GM19438 (cell line): ENCODE measurements around the gene WIZ.
A peak's percentile ranks its signal among the peaks of the same experiment; 100 is the strongest.

Source experiments
- ATAC-seq: cut with Tn5 transposase; IDR thresholded peaks from one replicate; pipeline ENCODE4 v1.9.1; 2021; ENCODE audit warnings: low read depth; ENCODE audit not compliant: unreplicated experiment

Gene WIZ

DNA sequence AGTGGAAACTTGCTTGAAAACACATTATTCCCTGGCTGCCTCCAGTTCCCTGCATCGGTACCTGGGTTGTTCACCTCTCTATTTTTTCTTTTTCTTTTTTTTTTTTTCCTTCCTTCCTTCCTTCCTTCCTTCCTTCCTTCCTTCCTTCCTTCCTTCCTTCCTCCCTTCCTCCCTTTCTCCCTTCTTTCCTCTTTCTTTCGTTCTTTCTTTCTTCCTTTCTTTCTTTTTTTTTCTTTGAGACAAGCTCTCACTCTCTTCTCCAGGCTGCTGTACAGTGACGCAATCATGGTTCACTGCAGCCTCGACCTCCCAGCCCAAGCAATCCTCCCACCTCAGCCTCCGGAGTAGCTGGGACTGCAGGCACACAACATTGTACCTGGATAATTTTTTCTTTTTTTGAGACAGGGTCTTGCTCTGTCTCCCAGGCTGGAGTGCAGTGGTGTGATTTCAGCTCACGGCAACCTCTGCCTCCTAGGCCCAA lies 18.0 kb upstream of the WIZ start:
- no peak for ATAC-seq

DNA sequence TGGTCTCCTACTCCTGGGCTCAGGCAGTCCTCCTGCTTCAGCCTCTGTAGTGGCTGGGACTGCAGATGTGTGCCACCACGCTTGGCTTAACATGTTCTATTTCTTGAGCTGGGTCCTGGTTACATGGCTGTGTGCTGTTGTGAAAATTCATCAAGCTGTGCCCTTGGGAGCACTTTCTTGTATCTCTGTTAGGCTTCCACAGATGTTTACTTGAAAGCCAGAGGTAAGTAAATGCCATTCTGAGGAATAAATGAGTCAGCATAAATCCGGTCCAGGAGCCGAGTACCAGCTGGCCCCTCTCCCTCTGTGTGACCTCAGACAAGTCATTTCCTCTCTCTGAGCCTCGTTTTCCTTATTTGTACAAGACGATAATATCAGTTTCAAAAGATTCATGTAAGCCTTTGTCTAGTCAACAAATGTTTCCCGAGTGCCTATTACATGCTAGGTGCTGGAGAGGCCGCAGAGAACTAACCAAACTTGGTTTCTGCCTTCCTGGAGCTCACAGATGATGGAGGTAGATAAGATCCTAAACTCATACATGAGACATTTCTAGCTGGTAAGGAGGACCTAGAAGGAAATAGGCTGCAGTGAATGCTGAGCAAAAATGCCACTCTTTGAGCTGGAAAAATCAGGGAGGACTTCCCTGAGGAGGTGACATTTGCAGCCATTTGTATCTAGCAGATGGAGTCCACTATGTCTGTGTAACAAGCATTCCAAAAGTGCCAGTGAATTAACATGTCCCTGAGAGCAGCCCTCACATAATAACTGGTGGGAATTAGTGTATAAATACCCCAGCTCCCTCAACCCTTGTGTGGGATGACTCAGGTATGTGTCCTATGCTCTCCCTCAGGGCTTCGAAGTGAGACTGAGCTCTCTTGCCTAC lies 17.3 kb upstream of the WIZ start:
- peak; percentile 54 for ATAC-seq

DNA sequence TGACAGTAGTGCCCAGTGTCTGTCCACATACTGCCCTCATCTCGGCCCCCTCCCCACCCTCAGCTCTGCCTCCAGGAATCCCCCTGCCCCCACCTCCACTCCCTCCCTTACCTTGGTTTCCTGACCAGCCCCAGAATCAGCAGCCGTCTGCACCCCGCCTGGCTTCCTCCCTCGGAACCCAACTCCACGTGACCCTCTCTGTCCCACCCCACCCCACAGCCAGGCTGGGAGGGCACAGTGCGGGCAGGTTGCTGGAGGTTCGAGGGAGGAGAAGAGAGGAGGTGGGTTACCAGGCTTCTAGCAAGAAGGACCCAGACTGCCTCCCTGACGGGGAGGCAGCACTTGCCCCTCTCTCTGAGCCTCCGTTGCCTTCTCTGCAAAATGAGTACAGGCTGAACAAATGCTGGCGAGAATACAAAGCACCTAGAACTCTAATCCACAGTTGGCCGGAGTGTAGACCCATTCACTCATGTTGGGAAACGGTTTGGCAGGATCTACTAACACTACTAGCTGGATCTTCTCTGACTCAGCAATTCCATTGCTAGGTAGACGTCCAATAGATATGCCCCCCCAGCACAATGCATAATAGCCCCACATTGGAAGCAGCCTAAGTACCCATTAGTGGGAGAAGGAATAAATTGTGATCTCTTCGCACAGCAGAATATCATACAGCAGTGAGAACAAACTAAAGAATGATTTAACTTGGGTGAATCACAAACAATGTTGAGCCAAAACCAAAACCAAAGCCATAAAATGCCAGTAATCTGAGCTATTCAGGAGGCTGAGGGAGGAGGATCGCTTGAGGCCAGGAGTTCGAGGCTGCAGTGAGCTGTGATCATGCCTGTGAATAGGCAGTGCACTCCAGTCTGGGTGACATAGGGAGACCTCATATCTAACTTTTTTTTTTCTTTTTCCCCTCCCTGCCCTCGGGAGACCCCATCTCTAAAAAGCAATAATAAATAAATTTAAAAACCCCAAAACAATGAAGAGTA lies 14.9 kb upstream of the WIZ start, which contains the start of gene RASAL3:
Gene RASAL3, minus strand, starts transcription at position 151 of the 992 bp plus-strand sequence. CDS start 186 bp downstream, outside the sequence.
- no peak for ATAC-seq

DNA sequence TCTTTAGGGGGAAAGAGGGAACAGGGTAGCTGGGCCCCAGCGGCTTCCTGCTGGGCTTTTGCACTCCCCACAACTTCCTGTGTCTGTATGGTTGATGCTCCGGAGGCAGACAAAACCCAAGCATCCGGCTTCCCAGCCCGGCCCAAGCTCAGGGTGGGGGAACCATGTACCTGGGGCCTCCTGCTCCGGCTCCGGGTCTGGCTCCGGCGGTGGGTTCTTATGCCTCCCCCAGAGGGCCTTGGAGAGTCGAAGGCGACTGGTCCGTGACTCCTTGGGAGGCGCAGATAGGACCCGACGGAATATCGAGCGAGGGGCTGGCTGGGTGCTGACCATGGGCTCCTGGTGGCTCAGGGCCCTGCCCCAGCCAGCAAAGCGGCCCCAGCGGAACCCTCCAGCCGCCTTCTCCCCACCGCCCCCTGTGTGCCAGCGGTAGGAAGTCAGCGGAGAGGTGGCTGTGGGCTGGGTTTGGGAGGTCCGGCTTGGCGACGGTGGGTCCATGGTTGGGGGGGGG lies 14.2 kb upstream of the WIZ start:
- no peak for ATAC-seq

DNA sequence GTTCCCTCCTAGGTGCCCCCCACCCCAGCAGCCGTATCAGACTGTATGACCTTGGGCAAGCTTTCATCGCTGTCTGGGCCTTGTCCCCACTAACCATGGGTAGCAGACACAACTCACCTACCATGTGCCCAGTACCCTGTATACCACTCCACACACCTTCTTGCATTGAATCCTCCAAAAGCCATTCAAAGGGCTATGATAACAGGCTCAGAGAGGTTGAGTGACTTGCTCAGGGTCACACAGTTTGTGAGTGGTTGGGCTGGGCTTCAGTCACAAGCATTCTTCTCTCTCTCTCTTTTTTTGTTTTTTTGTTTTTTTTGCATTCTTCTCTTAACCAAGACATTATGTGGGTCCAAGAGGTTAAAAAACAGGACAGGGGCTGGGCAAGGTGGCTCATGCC lies 11.9 kb upstream of the WIZ start:
- no peak for ATAC-seq

DNA sequence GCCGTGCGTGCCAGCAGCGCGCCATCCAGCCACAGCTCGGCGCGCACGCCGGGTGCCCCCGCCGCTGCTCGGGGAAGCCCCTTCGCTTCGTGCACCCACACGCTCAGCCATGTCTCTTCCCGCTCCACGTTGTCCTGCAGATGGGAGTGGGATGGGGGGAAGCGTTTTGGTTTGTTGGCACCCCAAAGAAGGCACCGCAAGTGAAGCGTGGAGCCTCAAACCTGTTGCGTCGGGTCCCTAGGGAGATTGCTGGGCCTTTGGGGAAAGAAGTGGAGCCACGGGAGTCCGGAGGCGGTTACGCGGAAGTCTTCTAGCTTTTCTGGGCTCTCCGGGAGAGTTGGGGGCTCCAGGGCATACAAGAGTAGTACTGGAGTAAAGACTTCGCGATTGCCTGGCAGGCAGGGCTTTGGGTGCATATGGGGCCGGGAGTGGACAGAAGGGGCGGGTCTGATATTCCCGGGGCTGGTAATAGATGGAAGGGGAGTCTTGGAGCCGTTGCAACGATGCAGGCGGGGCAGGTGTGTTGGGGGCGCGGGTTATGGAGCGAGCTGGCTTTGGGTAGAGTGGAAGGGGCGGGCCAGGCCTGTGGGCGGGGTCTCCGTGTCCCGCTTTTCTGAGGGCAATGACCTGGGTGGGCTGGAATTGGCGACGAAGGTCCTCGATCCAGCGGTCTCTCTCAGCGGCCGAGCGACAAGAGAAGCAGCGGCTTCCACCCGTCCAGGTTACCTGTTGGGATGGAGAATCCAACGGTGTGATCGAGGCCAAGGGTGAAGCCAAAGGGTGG lies 8.1 kb upstream of the WIZ start:
- no peak for ATAC-seq

DNA sequence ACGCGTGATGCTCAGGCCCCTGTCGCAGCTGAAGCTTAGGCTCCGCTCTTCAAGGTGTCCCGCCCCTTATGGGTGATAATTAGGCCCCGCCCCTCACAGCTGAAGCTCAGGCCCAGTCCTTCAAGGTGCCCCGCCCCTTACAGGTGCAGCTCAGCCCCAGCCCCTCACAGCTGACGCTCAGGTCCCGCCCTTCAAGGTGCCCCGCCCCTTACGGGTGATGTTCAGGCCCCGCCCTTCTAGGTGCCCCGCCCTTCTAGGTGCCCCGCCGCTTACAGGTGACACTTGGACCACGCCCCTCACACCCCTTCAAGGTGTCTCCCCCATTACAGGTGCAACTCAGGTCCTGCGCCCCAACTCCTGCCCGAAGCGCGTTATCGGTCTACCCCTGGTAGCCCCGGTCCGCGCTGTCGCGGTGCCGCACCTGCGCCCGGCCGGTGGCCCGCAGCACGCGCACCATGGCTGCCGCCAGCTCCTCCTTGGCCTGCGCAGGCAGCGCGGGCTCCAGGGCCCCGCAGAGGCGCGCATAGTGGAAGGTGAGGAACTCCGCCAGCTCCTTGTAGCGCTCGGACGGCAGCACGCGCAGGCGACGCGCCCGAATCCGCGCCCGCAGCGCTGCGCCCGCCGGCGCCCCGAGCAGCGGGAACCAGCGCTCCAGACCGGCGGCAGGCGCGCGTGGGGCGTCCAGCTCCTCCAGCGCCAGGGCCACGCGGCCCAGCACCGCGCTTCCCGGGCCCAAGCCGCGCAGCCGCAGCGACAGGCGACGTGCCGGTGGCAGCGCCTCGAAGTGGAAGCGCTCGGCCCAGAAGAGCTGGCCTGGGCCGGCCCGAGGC lies 7.3 kb upstream of the WIZ start:
- no peak for ATAC-seq

DNA sequence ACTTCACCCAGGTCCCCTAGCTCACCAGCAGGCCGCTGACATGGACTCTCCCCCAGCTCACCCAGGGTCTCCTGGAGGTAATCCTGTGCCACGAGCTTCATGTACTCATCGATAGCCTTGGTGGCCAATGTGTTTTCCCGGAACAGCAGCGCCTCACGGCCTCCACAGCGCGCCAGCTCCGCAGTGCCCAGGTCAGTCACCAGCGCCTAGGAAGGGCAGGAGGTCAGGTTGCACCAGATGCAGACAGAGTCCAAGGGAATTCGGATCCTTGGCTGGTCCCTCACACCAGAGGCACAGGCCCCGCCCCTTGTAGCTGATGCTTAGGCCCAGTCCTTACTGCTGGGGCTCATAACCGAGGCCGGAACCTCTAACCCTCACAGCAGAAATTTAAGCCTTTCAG lies 6.7 kb upstream of the WIZ start:
- no peak for ATAC-seq

DNA sequence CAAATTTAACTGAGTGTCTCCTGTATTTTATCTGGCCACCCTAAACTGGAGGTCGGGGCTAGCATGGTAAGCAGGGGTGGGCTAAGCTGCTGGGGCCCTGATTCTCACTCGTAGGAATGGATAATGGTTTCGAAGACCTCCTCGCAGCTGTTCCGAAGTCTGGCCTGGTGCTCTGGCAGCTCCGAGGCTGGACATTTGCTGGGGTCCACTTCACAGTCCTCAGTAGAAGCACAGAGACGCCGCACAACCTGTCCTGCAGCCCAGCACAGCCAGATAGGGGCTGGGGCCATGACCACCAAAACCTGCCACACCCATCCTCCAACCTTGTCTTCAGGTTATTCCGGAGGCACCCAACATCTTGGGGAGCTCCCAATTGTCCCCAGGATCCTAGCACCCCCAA lies 6.2 kb upstream of the WIZ start:
- ATAC-seq = no peak

DNA sequence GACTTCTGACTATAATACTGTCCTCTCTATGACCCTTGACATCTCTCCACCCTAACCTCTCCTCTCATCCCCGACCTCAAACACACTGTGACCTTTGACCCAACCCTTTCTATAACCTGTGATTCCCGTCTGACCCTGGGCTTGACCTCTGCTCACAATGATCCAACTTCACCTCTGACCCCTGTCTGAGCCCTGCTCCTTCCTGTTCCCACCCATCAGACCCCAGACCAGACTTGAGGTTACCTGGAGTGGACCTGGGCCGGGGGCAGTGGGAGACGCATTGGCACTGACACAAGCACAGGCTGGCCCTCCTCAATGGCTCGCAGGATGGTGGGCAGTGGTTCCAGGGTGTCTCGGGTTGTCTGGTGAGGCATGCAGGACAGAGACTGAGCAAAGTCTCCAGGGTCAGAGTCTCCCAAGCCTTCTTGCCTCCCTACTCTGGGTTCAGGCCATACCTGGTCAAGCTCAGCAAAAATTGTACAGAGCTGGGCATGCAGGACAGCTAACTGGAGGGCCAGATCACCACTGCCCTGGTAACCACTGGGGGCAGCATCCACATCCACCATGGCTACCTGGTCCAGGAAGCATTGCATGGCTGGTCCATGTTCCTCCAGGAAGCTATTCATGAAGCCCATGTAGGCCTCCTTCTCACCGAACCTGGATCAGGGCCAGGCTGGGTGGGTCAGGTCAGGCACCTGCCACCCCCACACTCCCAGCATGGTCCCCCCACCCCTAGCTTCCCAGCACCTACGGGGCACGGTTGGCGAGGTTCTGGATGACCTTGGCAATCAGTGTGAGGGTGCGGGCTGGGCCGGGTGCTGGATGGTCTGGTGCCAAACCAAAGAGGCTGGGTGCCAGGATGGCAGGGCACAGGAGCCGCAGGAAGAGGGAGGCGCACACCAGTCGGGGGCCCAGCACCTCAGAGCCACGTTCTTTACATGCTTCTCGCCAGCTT lies 4.4 kb upstream of the WIZ start:
- no peak for ATAC-seq

DNA sequence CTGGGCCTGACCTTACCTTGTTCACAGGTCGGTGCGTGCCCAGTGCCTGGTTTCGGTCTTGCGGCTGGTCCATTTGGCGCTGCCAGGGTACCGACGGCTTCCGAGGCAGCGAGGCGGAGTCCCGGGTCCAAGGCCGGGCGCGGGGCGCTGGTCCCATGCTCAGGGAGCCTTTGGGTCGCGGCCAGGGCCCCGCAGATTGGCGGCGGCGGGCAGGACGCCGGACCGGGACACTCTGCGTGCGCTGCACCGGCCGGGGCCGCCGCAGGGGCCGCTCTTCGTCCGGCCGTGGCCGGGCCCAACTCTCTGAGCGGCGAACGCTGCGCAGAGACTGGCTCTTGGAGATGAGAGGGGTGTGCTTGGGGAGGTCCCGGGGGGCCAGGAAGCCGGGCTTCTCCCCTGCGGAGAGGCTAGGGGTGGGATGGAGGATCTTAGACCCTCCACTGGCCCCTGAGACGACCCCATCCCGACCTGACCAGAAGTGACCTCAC lies 3.4 kb upstream of the WIZ start:
- no peak for ATAC-seq

DNA sequence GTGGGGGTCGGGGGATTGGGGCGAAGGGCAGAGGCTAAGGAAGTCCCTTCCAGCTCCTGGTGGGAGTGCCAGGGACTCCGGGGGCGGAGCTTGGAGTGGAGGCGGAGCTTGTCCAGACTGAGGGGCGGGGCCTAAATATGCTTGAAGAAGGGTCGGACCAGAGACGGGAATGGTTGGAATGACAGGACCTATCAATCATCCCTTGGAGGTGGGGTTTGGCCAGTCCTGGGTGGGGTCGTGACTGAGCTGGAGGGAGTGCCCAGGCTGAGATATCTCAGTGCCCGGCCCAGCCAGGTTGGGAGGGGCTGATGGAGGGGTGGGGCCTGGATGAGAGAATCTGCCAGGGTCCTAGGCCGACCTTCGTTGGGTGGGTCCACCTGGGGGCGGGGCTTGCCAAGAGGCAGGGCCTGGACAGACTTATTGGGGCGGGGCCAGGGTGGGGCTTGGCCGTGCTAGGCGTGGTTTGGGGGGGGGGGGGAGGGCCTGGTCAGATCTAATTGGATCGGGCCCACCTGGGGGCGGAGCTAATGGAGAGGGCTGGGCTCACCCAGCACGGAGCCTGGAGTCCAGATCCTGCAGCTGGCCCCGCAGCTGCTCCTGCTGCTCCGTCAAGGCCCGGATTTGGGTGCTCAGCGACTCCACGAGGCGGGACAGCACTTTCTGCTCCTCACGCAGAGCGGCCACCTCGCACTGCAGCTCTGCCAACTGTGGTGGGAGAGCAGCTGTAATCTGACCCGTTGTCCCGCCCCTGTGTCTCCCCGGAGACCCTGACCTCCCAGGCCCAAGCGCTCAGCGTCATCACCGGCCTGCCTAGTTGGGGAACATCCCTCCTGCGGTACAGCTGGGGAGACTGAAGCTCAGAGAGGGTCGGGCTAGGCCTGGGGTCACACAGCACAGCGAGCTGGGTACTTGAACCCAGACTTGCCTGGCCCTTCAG lies 2.6 kb upstream of the WIZ start:
- ATAC-seq = no peak

DNA sequence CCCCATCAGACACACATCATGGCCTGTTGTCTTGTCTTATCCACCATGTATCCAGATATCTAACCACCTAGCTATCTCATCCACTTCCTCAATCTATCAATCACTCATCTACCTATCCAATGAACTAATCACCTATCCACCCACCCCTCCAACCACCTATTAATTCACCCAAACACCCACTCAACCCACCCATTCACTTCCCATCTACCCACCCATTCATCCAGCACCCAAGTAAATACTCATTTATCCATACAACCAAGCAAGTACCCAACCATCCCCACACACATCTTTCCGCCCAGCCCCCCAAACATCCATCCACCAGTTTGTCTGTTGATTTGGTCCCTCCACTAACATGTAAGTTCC lies 753 bp upstream of the WIZ start:
- no peak for ATAC-seq

DNA sequence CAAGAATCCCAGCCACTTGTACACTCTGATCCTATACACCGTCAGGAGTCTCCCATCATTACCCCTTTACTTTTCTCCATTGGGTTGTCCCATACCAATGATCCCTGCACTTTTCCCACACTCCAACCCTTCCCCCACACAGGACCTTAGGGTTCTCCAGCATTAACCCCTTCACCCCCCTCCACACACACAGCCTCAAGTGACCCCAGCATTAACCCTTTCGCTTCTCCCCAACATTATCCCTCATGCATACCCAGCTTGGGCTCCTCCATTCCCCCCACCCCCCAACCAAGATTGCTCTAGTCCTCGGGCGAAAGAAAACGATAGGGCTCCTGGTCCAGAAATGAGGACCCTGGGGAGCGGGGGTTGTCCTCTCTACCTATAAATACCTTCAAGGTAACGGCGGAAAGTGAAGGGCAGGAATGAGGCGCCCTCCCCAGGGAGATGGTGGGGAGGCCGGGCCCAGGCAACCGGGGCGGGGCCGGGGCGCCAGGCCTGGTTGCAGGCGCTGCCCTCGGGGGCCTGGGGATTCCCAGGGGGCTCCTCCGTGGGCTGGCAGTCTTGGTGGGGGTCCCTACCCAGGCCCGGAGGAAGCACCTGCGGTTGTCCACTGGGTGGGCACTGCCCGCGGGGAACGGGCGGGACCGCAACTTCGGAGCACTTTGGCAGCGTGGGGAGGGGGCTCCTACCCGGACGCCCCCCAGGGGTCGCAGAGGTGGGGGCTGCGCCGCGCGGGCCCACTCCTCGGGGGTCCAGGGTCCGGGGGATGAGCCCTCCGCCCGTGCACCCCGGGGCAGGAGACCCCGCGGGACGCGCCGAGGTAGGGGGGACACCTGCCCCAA lies 757 bp downstream of the WIZ start:
- ATAC-seq = no peak

DNA sequence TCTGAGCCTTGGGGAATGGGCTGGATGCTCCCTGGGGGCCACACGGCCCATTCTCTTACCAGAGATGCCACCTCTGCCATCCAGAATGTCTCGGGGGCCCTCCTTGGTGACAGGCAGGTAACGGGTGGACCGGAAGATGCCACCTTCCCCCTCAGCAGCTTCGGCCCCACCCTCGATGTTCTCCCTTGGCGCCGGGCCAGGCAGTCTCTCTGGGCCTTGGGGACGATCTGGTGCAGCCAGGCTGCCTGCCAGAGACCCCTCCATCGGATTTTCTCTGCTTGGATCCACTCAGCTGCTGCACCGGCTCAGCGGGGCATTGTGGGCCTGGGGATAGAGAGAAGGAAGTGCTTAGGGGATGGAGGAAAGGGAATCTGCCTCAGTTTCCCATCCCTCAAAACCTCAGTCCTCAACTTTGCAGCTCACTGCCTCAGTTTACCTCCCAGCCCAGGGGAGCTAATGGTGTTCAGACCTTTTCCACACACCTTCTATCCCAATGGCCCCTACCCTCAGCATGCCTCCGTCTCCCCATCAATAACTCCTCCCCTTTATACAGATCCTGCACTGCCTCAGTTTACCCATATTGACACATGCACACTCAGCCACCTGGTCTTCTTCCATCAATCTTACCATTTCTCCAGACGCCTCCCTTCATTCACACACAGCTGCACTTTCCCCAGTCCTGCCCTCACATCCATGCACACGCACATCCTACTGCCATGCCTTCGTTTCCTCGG lies 1.5 kb downstream of the WIZ start:
- no peak for ATAC-seq

DNA sequence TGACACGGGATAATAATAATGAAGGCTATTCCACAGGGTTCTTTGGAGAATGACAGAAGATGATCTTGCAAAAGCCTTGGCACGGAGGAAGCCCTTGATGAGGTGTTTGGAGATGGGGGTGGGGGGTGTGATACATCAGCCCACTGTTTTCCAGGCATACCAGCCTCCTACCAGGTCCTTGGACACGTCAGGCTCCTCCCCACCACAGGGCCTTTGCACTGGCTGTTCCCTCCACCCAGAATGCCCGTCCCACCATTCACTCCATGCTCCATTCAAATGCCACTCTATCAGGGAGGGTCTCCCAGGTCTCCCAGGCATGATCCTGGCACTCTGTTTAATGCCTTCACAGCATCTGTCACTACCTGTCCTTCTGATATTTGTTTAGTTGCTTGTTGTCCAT lies 2.7 kb downstream of the WIZ start:
- no peak for ATAC-seq
